NCI-H82 (cell line): ENCODE data around the gene CEP250.
A peak's percentile ranks its signal among the peaks of the same experiment; 100 is the strongest.
"Not testable (repeated sequence)": the region's sequence is repeated elsewhere in the genome, so short reads cannot be mapped to it uniquely, and the experiment has no call there.

Experiments
- DNase-seq: peaks from one replicate; lab custom pipeline; 2025; lab: John Stamatoyannopoulos, UW

CEP250 gene, protein sequence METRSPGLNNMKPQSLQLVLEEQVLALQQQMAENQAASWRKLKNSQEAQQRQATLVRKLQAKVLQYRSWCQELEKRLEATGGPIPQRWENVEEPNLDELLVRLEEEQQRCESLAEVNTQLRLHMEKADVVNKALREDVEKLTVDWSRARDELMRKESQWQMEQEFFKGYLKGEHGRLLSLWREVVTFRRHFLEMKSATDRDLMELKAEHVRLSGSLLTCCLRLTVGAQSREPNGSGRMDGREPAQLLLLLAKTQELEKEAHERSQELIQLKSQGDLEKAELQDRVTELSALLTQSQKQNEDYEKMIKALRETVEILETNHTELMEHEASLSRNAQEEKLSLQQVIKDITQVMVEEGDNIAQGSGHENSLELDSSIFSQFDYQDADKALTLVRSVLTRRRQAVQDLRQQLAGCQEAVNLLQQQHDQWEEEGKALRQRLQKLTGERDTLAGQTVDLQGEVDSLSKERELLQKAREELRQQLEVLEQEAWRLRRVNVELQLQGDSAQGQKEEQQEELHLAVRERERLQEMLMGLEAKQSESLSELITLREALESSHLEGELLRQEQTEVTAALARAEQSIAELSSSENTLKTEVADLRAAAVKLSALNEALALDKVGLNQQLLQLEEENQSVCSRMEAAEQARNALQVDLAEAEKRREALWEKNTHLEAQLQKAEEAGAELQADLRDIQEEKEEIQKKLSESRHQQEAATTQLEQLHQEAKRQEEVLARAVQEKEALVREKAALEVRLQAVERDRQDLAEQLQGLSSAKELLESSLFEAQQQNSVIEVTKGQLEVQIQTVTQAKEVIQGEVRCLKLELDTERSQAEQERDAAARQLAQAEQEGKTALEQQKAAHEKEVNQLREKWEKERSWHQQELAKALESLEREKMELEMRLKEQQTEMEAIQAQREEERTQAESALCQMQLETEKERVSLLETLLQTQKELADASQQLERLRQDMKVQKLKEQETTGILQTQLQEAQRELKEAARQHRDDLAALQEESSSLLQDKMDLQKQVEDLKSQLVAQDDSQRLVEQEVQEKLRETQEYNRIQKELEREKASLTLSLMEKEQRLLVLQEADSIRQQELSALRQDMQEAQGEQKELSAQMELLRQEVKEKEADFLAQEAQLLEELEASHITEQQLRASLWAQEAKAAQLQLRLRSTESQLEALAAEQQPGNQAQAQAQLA (N-terminal part only)

DNA sequence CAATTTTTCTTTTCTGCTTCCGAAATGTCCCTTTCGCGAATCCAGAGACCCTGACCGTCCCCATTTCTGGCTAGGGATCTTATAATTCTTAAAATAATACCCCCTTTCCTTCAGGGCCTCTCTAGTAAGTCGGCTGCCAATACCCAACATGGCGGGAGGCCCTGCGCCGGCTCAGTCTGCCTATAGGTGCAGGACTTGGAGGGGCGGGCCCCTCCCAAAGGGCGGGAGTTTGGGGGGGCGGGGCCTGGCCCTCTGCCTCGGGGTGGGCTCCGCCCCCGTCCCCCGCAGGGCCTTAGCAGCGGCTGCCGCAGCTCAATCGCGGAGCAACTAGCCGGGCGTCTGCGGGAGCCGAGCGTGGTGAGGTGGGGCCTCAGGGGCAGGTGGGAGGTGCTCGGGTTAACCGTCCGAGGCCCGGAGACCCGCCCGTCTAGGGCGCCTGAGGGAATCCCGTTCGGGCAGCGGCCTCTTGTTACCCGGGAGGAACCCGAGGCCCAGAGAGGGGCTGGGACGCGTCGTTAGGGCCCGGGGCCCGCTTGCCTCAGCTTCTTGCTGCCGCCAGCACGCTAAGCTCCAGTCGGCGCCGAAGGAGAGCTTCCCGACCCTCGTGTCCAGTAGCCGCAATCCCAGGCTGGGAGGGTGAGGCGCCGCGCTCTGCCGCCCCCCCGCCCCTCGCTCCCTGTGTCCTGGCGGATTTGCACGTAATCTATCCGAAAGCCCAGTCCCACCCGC is at the start of gene CEP250:
Gene CEP250 (plus strand): TSS at position 718 of the 729 bp plus-strand sequence. CDS start 6,770 bp downstream, outside the sequence.
- DNase-seq = peak; percentile 99

DNA sequence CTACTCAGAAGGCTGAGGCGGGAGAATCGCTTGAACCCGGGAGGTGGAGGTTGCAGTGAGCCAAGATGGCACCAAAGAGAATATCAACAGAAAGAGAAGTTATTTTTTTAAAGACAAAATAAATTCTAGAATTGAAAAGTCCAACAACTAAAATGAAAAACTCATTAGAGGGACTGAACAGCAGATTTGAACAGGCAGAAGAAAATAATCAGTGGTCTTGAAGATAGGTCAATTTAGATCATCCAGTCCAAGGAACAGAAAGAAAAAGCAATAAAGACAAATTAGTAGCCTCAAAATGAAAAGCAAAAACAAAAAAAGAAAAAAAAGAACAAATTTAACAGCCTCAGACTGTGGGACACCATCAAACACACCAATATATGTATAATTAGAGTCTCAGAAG is 49.6 kb upstream of the CEP250 start:
- DNase-seq = no peak

DNA sequence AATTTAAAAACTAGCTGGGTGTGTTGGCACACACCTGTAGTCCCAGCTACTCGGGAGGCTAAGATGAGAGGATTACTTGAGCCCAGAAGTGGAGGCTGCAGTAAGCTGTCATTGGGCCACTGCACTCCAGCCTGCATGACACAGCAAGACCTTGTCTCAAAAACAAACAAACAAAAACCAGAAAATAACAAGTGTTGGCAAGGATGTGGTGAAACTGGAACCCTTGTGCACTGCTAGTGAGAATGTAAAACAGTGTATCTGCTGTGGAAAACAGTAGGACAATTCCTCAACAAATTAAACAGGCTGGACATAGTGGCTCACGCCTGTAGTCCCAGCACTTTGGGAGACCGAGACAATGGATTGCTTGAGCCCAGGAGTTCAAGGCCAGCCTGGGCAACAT is 47.1 kb upstream of the CEP250 start:
- no peak for DNase-seq

DNA sequence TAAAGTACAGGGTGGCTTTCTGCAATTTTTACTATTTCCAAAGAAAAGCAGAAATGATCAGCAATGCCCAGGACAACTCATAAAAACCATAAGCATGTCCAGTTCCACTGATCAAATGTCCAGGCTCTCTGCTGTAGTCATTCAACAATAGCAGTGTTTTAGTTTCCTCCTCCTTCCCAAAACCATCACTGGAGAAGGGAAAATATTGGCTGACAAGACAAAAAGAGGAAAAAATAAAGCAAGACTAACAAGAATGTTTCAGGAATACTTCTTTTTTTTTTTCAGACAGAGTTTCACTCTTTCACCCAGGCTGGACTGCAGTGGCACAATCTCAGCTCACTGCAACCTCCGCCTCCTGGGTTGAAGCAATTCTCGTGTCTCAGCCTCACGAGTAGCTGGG is 45.9 kb upstream of the CEP250 start:
- no peak for DNase-seq

DNA sequence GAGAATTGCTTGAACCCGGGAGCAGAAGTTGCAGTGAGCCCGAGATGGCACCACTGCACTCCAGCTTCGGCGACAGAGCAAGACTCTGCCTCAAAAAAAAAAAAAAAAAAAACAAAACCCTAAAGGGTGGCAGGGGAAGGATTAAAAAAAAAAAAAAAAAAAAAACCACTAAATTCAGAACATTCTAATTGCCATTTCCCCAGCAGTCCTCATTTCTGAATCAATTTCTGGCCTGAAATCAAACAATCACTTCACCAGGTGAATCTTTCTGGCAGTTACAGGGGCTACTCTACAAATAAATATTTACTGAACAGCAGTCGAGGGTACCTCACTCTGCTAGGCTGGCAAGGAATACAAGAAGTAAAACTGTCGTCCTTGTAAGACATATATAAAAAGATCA is 44.8 kb upstream of the CEP250 start:
- DNase-seq = no peak

DNA sequence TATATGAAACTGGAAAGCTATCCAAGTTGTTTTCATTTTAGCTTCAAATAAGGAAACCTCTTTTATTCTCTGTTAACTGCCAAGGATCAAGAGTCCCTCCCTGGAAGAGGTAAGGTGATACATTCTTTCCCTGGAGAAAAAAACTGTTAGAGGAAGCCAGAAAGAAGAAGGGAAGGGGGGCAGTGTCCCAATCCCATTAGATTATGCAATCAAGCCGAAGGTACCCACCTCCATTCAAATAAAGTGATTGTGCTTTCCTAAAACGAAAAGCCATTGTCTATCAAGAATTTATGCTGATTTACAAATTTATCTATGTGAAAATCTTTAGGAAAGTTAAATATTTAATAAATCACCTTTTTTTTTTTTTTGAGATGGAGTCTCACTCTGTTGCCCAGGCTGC is 34.1 kb upstream of the CEP250 start:
- no peak for DNase-seq

DNA sequence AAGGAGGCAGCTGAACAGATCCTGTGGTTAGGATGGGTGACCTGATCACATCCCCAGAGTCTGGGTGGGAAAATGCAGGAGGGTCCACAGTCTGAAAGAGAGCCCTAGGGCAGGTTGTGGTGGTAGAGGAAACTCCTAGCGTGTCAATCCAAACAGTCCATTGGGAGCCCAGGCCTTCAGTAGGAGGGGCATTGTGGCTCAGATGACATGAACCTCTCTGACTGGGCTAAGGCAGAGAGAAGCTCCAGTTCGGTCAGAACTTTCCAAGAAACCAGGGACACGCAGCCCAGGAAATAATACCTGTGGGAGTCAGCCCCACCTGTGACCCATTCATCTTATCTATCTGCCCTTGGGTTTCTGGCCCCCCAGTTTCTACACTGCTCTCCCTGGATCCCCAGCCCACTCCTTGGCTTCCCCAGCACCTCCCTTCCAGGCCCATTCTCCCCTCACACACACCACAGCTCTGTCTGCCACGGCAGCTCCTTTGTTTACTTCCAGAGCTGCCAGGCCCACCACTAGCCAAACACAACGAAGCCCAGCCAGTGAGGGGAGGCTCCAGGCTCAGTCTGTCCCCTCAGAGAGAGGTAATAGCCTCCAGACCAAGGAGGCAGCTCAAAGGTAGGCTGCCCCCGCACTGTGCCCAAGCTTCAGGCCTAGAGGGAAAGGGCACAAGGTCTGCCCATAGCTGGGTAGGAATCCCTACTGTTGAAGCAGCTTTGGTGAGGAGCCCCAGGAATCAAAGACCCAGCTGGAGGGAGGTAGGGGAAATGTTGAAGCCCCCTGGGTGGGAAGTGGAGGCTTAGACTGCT is 23.6 kb upstream of the CEP250 start:
- no peak for DNase-seq

DNA sequence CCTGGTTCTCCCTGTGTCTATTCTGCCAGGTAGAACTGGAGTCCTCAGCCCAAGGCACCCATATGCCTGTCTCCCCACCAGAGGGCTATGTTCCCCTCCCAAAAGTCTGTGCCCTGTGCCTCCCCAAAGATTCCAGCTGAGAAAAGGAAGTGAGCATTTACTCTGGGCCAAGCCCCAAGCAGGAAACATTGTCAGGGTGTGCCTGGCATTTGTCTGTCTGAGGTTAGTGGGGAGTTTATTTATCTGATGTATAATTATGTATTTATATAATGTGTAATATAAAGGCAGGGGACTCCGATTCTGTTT is 23.0 kb upstream of the CEP250 start:
- DNase-seq = no peak

DNA sequence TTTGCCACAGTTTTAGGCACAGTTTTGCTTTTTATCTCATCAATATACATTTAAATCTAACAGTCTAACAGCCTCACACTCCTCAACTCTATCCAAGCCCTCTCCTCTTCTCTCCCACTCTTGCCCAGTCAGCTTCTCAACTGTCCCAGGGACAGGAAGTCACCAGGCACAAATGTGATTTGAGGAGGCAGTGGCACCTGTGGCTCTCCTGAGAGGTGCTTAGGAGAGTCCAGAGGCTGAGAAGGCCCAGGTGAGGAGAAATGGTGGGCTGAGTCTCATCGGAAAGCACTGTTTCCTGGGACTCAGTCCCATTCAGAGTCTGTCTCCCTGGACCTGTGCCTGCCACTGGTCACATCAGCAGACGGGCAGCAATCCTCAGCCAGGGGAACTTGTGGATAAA is 22.1 kb upstream of the CEP250 start:
- DNase-seq = no peak

DNA sequence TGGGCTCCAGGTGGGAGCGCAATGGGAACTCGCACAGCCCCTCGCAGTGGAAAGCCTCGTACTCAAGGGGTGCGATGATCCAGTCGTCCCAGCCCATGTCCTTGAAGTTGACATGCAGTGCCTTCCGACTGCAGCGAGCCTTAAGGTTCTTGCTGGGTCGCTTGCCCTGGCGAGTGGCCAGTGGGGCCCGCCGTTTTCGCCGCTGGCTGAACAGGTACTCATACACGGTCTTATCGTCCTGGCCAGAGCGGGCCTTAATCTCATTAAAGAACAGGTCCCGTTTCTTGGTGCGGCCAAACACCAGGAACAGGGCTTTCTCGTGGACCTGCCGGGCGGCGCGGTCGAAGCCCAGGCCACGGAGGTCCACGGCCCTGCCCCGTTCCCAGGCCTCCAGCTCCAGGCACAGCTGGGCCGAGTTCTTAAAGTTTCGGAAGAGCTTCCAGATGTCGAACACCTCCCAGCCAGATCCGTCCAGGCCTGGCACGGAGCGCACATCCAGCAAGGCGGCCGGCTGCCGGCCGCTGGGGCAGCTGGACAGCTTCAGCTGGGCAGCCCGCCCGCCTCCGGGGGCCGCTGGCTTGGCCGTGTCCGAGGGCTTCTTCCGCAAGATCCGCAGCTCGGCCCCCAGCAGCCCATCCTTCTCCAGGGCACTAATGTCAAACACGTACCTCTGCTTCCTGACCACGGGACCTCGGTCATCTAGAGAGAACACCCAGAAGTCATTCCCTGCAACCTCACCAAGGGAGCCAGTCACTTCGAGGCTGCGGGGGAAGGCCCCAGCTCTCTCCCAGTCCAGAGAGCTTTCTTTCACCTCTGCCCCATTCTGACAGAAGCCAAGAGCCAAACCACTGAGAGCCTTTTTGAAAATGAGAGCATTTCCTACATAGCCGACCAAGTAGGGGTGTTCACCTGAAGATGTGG is 21.1 kb upstream of the CEP250 start:
- no peak for DNase-seq

DNA sequence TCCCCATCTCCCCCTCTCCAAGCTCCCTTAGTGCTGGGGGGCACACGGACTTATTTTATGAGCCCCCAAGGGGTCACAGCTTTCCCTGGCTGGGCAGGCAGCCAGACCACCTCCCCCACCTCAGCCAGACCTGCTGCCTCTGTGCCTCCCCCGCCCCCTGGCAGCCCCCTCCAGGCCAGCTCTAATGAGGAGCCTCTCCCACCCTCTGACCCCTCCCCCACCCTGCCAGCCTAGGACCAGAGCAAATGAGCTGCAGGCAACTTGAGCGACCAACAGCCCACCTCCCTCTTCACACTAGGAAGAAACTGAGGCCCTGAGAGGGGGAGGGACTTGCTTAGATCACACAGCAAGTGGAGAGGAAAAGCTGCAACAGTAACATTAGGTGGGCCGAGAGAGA is 19.2 kb upstream of the CEP250 start:
- no peak for DNase-seq

DNA sequence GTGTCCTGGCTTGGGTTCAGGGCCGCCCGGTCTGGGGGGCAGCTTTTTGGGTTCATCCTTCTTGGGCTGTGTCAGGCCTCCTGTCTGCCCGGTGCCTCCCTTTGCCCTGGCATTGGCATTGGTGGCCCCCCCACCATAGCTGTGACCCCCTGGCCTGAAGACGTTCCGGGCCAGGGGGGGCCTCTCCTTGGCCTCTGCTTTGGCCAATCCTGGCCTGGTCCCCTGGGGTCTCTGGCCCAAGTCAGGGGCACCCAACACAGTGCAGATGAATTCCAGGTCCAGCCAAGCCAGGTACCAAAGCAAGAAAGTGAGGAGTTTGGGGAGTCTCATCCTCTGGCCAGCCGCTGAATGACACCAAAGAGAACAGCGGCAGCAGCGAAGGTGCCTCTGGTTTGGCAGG is 17.8 kb upstream of the CEP250 start:
- DNase-seq = no peak

DNA sequence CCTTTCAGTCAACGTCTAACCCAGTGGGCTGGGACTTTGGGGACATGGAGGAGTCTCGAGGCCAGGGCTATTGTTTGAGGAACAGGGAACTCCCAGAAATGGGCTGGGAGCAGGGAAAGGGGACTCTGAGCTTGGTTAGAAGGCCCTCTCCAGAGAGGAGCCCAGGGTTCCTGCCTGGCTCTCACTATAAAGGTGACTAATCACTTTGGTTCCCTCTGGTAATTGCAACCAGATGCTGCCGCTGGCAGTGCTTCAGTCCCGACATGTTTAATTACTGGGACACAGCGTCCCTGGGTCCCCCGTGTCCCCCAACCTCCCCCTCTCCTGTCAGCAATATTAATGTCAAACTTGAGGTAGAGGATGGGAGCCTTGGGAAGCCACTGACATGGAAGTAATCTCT is 12.4 kb upstream of the CEP250 start:
- no peak for DNase-seq

DNA sequence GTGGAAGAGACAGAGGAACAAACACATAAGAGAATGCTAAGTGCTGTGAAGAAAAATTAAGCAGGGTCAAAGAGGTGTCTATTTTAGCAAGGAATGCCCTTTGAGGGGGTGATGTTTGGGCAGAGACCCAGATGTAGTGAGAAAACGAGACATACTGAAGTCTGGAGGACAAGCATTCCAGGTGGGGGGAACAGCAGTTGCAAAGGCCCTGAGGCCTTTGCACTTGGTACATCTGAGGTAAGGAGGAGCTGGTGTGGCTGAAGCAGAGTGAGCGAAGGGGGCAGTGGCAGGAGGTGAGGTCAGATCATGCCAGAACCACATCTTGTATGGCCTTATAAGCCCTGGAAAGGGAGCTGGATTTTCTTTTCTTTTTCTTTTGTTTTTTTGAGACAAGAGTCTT is 11.2 kb upstream of the CEP250 start:
- DNase-seq = no peak

DNA sequence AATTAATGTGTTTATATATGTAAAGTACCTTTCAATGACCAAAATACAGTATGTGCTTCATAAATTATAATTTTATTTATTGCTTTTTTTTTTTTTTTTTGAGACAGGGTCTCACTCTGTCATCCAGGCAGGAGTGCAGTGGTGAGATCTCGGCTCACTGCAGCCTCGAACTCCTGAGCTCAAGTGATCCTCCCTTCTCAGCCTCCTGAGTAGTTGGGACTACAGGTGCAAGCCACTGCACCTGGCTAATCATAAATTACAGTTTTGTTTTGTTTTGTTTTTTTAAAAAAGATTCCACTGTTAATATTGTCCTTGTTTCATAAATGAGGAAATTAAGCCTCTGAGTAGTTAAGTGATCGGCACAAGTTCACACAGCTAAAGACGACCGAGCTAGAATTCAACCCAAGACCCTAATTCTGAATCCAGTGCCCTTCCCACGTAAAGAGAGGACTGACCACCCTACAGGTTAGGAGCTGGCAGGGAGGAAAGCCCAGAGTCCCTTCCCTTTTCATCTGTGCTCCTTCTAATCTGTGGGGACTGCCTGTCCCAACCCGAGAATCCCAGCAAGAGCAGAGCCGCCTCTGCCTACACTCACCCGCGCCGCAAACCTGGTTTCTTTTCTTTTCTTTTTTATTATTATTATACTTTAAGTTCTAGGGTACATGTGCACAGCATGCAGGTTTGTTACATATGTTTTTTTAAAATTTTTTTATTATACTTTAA is 8.9 kb upstream of the CEP250 start:
- DNase-seq = no peak

DNA sequence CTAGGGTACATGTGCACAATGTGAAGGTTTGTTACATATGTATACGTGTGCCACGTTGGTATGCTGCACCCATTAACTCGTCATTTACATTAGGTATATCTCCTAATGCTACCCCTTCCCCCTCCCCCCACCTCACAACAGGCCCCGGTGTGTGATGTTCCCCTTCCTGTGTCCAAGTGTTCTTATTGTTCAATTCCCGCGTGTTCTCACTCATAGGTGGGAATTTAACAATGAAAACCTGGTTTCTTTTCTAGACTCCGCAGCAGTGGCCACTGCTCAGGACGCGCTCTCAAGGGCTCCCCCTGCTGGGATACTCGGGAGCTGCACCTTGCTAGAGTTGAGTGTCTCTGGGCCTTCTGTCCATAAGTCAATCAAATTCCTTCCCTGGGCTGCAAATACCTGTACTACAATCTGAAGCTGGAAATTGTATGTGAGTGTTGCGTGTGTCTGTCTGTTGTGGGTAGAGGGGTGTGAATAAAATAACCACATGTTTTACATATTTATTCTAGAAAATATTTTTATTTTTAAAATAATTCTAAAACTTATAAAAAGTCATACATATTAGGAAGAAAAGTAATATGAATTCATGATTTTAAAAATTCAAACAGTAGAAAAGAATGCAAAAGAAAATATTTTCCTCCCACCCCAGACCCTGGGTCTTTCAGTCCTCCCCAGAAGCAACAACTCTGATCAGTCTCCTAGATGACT is 8.2 kb upstream of the CEP250 start:
- DNase-seq = peak; percentile 90

DNA sequence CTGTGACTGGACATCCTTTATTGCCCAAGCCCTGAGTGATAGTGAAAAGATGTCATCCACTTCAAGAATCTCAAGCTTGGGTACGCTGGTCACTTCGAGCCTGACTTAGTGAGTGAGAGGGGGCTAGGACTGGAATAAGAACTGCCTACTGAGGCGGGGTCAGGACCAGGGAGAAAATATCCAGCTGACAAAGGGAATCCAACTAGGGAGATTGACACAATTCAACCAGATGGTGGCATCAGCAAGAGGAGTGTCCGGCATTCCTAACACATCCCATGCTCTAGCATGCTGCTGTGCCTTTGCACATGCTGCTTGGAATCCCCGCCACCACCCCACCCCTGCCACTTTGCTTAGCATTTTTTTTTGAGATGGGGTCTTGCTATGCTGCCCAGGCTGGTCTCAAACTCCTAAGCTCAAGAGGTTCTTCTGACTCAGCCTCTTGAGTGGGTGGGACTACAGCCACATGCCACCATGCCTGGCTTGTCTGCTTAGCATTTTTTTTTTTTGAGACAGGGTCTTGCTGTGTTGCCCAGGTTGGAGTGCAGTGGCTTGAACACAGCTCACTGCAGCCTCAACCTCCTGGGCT is 6.5 kb upstream of the CEP250 start:
- DNase-seq = peak; percentile 53

DNA sequence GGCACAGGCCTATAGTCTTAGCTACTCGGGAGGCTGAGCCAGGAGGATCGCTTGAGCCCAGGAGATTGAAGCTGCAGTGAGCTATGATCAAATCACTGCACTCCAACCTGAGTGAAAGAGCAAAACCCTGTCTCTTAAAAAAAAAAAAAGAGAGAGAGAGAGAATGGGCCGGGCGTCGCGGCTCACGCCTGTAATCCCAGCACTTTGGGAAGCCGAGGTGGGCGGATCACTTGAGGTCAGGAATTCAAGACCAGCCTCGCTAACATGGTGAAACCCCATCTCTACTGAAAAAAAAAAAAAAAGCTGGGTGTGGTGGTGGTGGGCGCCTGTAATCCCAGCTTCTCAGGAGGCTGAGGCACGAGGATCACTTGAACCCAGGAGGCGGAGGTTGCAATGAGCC is 5.5 kb upstream of the CEP250 start:
- not testable (repeated sequence) for DNase-seq
